NCI-H2227 (cell line): ENCODE measurements around the gene ATG5.
"Not testable (repeated sequence)": the region's sequence is repeated elsewhere in the genome, so short reads cannot be mapped to it uniquely, and the experiment has no call there.

Source experiments
- DNase-seq: peaks from one replicate; lab custom pipeline; 2025; ENCODE audit not compliant: unreplicated experiment; lab: John Stamatoyannopoulos, UW

ATG5 gene

DNA sequence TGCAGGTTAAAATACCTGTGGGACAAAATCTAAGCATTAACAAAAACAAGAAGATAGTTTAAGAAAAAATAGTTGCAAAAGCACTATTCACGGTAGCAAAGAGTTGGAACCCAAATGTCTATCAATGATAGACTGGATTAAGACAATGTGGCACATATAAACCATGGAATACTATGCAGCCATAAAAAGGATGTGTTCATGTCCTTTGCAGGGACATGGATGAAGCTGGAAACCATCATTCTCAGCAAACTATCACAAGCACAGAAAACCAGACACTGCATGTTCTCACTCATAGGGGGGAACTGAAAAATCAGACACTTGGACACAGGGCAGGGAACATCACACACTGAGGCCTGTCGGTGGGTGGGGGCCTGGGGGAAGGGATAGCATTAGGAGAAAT lies 65.8 kb downstream of the ATG5 start:
- DNase-seq = not testable (repeated sequence)

- no peak for DNase-seq
Observed at GRCh38 chr6:106258726-106259125, 66.8 kb downstream of the ATG5 start.

DNA sequence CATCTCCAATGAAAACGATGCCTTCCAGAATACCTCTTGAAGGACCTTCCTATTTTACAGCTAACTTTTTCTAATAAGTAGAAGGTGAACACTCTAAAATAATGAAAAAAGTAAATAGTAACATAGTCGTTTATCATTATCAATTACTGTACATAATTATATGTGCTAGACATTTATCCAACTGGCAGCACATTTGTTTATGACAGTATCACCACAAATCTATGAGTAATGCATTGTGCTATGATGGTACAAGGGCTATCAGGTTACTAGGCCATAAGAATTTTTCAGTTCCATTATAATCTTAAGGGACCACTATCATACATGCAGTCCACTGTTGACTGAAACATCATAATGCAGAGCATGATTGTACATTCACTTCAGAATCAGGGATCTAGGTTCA lies 68.4 kb downstream of the ATG5 start:
- no peak for DNase-seq

- peak; percentile 2 for DNase-seq
Observed at GRCh38 chr6:106256201-106256968, 69.2 kb downstream of the ATG5 start.

- DNase-seq = no peak
Observed at GRCh38 chr6:106255306-106255705, 70.3 kb downstream of the ATG5 start.

- DNase-seq = peak; percentile 15
Observed at GRCh38 chr6:106254636-106255035, 70.9 kb downstream of the ATG5 start.

- no peak for DNase-seq
Observed at GRCh38 chr6:106253731-106254130, 71.8 kb downstream of the ATG5 start.

DNA sequence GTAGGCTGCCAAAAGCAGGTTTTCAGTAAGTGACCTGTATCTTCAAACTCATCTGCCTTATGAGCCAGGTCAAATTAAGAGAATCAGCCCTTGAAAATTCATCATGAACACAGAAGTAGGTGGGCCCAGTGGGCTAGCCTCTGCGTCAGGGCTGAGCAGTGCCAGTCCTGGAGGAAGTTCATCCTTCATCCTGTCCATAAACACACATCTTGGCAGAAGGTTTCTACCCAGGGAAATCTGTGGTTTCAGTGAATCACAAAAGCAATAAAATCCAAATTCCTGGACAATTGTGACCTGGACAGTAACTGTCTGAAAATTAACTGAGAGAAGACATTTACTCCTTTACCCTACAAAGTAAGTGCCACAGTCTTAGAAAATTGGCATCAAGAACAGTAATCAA lies 72.4 kb downstream of the ATG5 start:
- DNase-seq = no peak

GRCh38 chr6:106252687-106253086 lies 72.9 kb downstream of the ATG5 start:
- DNase-seq = no peak

GRCh38 chr6:106251531-106252255 lies 73.9 kb downstream of the ATG5 start:
- DNase-seq = not testable (repeated sequence)

DNA sequence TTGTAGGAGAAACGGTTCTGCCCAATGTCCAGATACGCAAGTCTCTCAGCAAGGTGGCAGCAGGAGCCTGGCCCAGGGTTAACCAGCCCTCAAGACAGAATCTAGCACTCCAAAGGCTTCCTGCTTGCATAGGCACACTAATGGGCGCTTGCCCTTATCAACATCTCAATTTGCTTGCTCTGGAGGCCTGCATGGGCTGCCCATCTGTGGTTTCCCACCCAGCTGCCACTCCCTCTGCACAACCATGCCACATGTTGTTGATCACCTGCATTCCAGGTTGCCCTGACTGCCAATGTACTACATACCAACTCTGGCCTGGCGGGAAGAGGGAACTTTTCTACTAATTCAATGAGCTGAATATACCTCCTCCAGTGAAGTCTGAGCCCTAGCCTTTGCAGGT lies 74.6 kb downstream of the ATG5 start:
- DNase-seq = no peak

DNA sequence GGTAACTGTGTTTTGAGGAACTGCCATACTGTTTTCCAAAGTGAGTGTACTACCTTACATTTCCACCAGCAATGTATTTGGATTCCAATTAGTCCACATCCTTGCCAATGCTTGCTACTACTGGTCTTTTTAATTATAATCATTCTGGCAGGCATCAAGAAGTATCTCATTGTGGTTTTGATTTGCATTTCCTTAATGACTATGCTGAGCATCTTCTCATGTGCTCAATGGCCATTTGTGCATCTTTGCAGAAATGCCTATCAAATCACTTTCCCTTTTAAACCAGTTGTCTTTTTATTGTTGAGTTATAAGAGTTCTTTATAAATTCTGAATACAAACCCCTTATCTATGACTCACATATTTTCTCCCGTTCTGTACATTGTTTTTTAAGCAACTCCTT lies 75.9 kb downstream of the ATG5 start:
- DNase-seq = no peak

DNA sequence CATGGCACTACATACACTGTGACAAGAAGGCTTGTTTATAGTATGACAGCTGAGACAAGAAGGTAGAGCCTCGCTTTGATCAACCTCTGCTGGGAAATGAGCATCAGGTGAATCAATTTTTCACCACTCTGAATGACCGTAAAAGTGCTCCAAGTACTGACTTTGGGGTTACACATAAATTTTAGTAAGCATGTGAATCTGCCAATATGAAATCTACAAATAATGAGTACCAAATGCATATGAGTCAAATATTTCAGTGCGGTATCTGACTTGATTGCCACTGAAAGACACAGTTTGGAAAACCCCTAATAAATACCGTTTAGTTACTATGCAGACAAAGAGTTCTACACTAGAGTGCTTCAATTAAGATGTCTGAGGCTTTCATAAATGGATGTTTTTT lies 77.8 kb downstream of the ATG5 start:
- no peak for DNase-seq

GRCh38 chr6:106247293-106247692 lies 78.3 kb downstream of the ATG5 start:
- no peak for DNase-seq

- no peak for DNase-seq
Observed at GRCh38 chr6:106244931-106245330, 80.6 kb downstream of the ATG5 start.

- no peak for DNase-seq
Observed at GRCh38 chr6:106244521-106244920, 81.0 kb downstream of the ATG5 start.

DNA sequence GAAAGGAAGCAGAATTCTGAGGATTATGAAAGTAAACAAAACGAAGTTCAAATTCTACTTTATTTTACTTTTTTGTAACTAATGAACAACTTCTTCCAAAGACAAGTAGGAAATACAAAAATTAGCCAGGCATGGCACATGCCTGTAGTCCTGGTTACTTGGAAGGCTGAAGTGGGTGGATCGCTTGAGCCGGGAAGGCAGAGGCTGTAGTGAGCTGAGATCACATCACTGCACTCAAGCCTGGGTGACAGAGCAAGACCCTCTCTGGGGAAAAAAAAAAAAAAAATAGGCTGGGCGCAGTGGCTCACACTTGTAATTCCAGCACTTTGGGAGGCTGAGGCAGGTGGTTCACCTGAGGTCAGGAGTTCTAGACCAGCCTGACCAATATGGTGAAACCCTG lies 82.3 kb downstream of the ATG5 start:
- DNase-seq = no peak

DNA sequence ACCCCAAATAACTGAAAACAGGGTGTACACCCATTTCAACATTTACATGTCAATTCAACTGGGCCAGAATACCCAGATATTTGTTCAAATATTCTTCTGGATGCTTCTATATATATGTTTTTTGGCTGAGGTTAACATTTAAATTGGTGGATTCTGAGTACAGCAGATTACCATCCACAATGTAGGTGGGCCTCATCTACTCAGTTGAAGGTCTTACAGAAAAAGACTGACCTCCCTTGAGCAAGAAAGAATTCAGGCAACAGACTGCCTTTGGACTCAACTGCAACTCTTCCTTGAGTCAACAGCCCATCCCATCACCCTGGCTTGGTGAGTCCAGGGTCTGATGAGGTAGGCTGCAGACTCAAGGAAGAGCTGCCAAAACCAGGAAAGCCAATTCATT lies 84.1 kb downstream of the ATG5 start:
- no peak for DNase-seq

DNA sequence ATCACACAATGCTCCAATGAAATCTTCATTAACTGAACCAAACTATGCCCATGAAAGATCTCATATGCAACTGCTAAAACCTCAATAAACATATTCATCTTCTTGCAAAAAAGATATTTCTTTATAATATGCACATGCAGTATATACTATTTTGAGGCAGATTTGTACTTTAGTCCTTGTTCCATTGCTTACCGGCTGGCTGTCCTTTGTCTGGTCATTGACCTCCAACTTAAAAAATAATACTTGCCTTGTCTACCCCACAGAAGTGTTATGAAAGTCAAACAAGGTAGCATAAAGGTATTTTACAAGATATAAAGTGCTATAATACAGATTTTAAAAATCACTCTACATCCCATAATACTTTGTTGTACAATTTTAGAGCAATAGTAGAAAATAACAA lies 88.3 kb downstream of the ATG5 start:
- DNase-seq = no peak

DNA sequence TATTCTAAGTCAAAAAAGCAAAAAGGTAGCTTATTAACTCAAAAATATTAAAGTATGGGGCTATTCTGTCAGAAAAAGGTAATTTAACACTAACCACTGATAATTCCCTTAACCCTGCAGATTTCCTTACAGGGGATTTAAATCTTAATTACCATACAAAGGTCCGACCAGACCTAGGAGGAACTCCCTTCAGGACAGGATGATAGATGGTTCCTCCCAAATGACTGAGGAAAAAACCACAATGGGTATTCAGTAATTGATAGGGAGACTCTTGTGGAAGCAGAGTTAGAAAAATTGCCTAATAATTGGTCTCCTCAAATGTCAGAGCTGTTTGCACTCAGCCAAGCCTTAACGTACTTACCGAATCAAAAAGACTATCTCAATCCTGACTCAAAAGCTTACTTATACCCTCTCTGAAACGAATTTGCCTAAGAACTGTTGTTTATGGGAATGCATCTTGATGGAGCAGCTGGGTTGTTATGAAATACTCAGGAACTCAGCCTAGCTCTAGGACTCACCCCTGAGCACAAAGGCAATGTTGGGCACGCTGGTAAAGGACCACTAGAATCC lies 95.6 kb downstream of the ATG5 start:
- DNase-seq = not testable (repeated sequence)

GRCh38 chr6:106227612-106228507 lies 97.7 kb downstream of the ATG5 start:
- DNase-seq = no peak
